Epithelial cell of esophagus (primary cell): ENCODE data around the gene PLAC1.
A peak's percentile ranks its signal among the peaks of the same experiment; 100 is the strongest.

Source experiments
- DNase-seq: peaks from one replicate; pipeline ENCODE4 v3.0.0; 2010; ENCODE audit warnings: low read depth
- H3K4me3 ChIP-seq: 2 replicates; pipeline ENCODE4 v1.5.1; 2011; ENCODE audit warnings: mild to moderate bottlenecking, low read length, control low read depth
- TF ChIP-seq, protein P1 (sequence below): IDR thresholded peaks from 2 replicates; pipeline ENCODE4 v1.5.1; 2011; ENCODE audit warnings: low read depth, mild to moderate bottlenecking, low read length, control low read depth, inconsistent platforms; ENCODE audit not compliant: insufficient read depth; ENCODE audit errors: missing control alignments

PLAC1 gene

DNA sequence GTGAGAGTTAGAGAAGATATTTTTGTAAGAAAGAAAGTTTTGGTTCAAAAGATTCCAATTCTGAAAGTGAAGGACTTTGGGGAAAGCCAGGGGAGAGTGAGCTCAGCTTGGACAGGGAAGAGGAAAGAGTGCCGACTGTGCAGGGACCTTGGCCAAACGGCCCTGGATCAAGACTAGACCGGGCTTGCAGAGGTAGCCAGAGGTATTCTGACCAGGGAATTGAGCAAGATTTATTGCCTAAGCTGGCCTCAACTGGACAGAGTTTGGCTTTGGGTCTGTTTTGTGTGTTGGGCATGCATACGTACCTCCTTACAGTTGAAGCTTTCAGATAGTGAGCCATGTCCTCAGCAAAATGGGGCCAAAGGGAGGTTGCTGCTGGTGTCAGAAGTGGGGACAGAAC is 11.6 kb downstream of the PLAC1 start:
- no peak overlapping the region for H3K4me3 ChIP-seq
- TF ChIP-seq, protein P1, sequence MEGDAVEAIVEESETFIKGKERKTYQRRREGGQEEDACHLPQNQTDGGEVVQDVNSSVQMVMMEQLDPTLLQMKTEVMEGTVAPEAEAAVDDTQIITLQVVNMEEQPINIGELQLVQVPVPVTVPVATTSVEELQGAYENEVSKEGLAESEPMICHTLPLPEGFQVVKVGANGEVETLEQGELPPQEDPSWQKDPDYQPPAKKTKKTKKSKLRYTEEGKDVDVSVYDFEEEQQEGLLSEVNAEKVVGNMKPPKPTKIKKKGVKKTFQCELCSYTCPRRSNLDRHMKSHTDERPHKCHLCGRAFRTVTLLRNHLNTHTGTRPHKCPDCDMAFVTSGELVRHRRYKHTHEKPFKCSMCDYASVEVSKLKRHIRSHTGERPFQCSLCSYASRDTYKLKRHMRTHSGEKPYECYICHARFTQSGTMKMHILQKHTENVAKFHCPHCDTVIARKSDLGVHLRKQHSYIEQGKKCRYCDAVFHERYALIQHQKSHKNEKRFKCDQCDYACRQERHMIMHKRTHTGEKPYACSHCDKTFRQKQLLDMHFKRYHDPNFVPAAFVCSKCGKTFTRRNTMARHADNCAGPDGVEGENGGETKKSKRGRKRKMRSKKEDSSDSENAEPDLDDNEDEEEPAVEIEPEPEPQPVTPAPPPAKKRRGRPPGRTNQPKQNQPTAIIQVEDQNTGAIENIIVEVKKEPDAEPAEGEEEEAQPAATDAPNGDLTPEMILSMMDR = no peak
- DNase-seq = no peak

DNA sequence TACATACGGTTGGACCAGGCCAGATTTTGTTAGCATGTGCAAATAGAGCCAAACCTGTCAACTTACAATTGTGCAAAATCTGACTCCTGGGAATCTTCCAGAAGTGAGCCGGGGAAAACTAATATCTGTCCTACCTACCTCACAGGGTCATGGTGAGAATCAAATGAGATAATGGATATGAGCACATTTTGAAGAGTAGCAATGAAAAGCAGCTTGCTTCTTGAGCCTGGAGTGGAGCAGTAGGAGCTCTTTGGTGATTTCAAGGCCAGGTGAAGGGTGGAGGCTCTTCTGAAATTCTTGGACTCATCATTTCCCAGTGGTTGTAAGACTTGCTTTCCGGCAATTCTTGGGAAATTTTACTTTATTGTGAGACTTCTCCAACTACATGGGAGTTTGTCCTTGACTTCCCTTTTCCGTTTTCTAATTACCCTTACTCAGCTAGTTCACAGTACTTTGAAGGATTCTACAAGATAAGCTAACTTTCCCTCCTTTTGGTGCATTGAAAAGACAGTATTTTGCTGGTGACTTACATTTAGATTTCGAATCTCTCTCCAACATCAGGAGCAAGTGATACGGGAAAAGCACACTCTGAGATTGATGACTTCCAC is 12.2 kb downstream of the PLAC1 start:
- no peak overlapping the region for H3K4me3 ChIP-seq
- no peak for DNase-seq
- TF ChIP-seq, protein P1 = no peak

DNA sequence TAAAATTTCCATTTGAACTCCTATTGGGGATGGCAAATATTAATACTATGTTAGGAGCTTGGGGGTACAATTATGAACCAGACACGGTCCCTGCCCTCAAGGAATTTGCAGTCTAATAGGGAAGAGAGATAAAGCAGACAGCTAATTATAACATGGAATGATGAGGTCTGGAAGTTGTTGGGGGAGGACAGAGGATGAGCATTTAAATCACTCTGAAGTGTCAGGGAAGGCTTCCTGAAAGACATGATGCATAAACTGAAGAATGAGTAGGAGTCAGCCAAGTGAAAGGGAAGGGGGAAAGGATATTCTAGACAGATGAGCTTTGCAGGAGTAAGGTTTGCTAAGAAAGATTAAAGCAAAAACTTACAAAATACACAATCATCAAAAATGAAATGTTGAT is 15.9 kb downstream of the PLAC1 start:
- no peak overlapping the region for H3K4me3 ChIP-seq
- TF ChIP-seq, protein P1 = no peak
- DNase-seq = no peak

DNA sequence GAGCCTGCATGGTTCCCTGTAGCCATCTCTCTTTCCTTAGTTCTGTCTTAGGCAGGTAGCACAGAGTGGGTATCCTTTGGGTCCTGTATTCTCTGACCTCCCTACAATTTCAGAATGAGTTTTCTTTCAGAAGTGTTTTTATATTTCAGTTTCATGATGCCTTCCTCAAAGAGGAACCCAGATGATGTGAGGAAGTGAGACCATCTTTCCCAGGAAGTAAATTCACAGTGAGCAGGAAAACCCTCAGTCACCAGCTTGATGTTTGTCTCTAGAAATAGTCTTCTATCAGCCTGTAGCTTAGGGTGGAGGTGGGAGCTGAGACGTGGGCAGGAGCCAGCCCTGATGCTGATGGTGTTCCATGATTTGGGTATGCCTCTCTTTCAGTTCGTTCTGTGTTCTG is 16.9 kb downstream of the PLAC1 start:
- TF ChIP-seq, protein P1 = no peak
- no peak overlapping the region for H3K4me3 ChIP-seq
- DNase-seq = no peak

DNA sequence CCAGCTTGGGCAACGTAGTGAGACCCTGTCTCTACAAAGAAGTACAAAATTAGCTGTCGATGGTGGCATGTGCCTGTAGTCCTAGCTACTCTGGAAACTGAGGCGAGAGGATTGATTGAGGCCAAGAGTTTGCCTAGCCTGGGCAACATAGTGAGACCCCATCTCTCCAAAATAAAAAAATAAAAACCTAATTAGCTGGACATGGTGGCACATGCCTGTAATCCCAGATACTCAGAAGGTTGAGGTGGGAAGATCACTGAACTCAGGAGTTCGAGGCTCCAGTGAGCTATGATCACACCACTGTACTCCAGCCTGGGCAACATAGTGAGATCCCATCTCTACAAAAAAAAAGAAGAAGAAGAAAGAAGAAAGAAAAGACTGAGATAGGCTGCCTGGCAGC is 17.4 kb downstream of the PLAC1 start:
- H3K4me3 ChIP-seq = no peak overlapping the region
- DNase-seq = no peak
- TF ChIP-seq, protein P1 = no peak

DNA sequence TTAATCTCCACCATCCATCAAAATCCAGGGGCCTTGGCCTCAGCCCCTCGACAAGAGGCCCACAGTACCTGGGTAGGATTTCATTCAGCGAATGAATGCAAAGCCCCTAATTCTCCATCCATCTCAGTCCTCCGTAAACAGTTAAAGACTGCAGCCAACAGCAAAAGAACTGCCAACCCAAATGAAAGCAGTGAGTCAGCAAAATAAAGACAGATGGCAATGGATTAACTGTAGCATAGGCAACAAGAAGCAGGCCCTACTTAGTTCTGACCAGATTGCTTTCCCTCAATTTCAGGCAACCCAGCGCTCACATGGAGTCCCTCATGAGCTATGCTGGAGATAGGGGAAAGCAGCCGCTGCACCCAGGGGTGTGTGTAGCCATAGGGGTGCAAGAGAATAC is 21.4 kb downstream of the PLAC1 start:
- TF ChIP-seq, protein P1 = no peak
- no peak overlapping the region for H3K4me3 ChIP-seq
- DNase-seq = no peak

DNA sequence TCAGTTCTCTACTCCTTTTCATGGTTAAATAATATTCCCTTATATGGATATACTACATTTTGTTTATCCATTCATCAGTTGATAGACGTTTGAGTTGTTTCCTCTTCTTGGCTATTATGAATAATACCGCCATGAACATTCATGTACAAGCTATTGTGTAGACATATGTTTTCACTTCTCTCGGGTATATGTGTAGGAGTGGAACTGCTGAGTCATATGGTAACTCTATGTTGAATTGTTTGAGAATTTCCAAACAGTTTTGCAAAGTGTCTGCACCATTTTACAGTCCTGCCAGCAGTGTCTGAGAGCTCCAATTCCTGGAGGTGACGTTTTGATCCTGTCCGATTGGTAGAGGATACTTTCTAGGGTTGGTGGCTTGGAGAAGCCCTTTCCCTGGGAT is 23.6 kb downstream of the PLAC1 start:
- peak; percentile 24 for DNase-seq
- H3K4me3 ChIP-seq = no peak overlapping the region
- TF ChIP-seq, protein P1 = no peak
